ENCODE results near the gene COL8A2. TPM values are rescaled to one million over a fixed set of nuclear protein-coding genes. Genes with fewer than 3 reads are reported as not detected.

The COL8A2 gene
- total RNA-seq: 0.10 and 0.18 TPM in 2 replicates
- long read RNA-seq: 0 reads

DNA sequence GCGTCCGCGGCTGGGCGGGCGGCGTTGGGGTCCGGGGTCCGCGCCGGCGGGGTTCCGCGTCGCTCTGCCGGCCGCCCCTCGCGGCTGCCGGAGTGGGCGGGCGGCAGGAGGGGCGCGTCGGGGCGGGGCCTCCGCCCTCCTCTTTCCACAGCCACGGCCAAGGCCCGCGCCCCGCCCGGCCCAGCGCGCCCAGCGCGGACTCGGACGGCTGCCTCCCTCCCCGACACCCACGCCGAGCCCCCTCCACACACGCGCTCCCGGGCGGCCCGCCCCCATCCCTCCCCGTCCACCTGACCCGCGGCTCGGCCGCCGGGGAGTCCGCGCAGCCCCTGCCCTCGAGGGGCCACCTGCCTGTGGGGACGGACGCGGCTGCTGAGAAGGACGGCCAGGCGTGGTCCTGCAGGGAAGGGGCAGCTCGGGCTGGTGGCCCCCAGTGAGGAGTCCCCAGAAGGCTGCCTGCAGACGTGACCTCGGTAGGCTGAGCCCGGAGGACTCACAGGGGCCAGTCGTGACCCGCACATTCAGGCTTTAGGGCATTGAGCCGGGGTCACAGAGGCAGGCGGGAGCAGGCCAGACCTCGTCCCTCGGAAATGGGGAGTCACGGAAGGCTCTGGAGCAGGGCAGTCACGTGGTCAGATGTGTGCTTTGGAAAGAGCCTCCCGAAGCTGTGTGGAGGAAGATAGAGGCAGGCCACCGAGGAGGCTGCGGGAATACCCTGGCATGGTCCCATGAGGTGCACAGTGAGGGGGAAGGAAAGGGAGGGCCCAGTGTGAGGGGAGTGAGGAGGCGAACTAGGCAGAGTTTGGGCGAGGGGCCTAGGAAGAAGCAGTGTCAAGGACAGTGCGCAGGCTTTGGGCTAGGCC, at the start of gene COL8A2:
Gene COL8A2 (minus strand): TSS at position 94 of the 863 bp plus-strand sequence. CDS start 24,980 bp downstream, outside the sequence.
- DNase-seq (ENCODE audit: low spot score, unreplicated experiment): no peak
- peaks cover 43% of the 10 kb centered on the region for H3K27me3 Mint-ChIP-seq
- peaks cover 10% of the 10 kb centered on the region for H3K4me1 Mint-ChIP-seq (ENCODE audit: low read depth)
- peak within 1 kb of the TSS; percentile 63 for H3K4me3 Mint-ChIP-seq (ENCODE audit: low read depth)
- no peaks in the 10 kb centered on the region for H3K9me3 Mint-ChIP-seq (ENCODE audit: low read depth)
- peak within 1 kb of the TSS; percentile 53 for H3K27ac Mint-ChIP-seq
- no peaks in the 10 kb centered on the region for H3K36me3 Mint-ChIP-seq (ENCODE audit: insufficient read depth)
- TF ChIP-seq, protein P1, sequence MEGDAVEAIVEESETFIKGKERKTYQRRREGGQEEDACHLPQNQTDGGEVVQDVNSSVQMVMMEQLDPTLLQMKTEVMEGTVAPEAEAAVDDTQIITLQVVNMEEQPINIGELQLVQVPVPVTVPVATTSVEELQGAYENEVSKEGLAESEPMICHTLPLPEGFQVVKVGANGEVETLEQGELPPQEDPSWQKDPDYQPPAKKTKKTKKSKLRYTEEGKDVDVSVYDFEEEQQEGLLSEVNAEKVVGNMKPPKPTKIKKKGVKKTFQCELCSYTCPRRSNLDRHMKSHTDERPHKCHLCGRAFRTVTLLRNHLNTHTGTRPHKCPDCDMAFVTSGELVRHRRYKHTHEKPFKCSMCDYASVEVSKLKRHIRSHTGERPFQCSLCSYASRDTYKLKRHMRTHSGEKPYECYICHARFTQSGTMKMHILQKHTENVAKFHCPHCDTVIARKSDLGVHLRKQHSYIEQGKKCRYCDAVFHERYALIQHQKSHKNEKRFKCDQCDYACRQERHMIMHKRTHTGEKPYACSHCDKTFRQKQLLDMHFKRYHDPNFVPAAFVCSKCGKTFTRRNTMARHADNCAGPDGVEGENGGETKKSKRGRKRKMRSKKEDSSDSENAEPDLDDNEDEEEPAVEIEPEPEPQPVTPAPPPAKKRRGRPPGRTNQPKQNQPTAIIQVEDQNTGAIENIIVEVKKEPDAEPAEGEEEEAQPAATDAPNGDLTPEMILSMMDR (IDR thresholded peaks at IDR 0.05; ENCODE audit: unreplicated experiment): no peak

DNA sequence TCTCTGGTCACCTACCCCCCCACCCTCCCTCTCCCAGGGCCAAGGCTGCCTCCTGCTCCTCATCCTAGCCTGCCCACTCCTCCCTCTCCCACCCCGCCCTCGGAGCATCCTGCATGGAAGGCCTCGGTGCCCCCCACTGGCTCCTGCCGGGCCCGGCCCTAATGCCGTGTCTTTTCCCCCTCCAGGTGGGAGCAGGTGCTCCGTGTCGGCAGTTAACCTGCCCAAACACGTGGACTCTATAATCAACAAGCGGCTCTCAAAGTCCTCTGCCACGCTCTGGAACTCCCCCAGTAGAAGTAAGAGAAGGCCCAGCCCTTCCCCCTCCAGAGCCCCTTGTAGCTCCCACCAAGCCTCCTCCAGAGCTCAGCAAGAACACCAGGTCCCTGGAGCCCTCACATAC, 49.7 kb upstream of the COL8A2 start:
- no peaks in the 10 kb centered on the region for H3K9me3 Mint-ChIP-seq (ENCODE audit: low read depth)
- H3K4me1 Mint-ChIP-seq (ENCODE audit: low read depth): peaks cover 1% of the 10 kb centered on the region
- H3K27ac Mint-ChIP-seq: no peak overlapping the region
- no peaks in the 10 kb centered on the region for H3K27me3 Mint-ChIP-seq
- TF ChIP-seq, protein P1 (IDR thresholded peaks at IDR 0.05; ENCODE audit: unreplicated experiment): no peak
- peaks cover 23% of the 10 kb centered on the region for H3K36me3 Mint-ChIP-seq (ENCODE audit: insufficient read depth)
- H3K4me3 Mint-ChIP-seq (ENCODE audit: low read depth): no peak overlapping the region
- no peak for DNase-seq (ENCODE audit: low spot score, unreplicated experiment)

DNA sequence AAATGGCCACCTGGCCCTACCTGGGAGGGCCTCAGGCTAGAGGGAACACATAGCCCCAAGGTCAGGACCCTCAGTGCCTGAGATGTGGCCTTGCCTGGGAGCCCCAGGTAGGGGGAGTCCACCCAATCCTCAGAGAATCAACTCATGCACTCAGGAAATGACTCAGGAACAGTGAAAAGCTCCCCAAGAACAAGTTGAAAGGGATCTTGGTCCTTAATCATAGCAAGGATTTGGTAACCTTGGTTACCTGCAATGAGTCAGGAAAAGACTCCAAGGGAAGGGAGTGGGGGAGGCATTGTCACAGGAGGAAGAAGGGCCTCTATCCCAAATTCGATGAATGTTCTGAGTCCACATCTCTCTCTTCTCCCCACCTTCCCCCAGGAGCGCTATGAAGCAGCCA, 48.0 kb upstream of the COL8A2 start:
- peaks cover 24% of the 10 kb centered on the region for H3K36me3 Mint-ChIP-seq (ENCODE audit: insufficient read depth)
- TF ChIP-seq, protein P1 (IDR thresholded peaks at IDR 0.05; ENCODE audit: unreplicated experiment): no peak
- H3K4me1 Mint-ChIP-seq (ENCODE audit: low read depth): peaks cover 1% of the 10 kb centered on the region
- no peak overlapping the region for H3K27ac Mint-ChIP-seq
- H3K4me3 Mint-ChIP-seq (ENCODE audit: low read depth): no peak overlapping the region
- no peaks in the 10 kb centered on the region for H3K27me3 Mint-ChIP-seq
- H3K9me3 Mint-ChIP-seq (ENCODE audit: low read depth): no peaks in the 10 kb centered on the region
- no peak for DNase-seq (ENCODE audit: low spot score, unreplicated experiment)

DNA sequence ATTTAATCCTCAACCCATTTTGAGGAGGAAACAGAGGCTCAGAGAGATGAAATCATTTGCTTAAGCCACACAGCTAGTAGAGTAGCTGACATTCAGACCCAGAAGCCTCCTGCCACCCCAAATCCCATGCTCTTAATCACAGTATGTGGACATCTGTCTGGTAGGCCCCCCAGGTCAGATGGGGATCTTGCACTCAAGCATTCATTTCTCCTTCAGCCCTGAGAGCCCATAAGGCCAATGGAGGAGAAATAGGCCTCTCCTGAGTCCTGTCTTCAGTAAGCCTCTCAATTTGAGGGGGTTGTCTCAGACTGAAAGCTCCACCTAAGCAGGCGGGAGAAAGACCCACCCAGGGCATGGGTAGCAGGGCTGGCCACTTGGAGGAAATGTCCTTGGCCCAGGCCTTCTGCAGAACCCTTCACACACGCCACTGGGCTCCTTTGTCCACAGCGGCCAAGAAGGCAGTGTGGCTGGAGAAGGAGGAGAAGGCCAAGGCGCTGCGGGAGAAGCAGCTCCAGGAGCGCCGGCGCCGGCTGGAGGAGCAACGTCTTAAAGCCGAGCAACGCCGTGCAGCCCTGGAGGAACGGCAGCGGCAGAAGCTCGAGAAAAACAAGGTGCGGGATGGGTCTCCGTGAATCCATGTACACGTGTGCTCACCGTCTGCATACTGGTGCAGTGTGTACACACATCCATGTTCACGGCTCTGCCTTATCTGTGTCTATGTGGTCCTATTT, 47.2 kb upstream of the COL8A2 start:
- Mint-ChIP-seq H3K27me3 (no peaks in the 10 kb centered on the region), H3K36me3 (ENCODE audit: insufficient read depth) (peaks cover 21% of the 10 kb centered on the region), H3K4me3 (ENCODE audit: low read depth) (no peak overlapping the region), H3K4me1 (ENCODE audit: low read depth) (peaks cover 1% of the 10 kb centered on the region), H3K27ac (no peak overlapping the region), H3K9me3 (ENCODE audit: low read depth) (no peaks in the 10 kb centered on the region)
- TF ChIP-seq, protein P1 (IDR thresholded peaks at IDR 0.05; ENCODE audit: unreplicated experiment): no peak
- no peak for DNase-seq (ENCODE audit: low spot score, unreplicated experiment)

DNA sequence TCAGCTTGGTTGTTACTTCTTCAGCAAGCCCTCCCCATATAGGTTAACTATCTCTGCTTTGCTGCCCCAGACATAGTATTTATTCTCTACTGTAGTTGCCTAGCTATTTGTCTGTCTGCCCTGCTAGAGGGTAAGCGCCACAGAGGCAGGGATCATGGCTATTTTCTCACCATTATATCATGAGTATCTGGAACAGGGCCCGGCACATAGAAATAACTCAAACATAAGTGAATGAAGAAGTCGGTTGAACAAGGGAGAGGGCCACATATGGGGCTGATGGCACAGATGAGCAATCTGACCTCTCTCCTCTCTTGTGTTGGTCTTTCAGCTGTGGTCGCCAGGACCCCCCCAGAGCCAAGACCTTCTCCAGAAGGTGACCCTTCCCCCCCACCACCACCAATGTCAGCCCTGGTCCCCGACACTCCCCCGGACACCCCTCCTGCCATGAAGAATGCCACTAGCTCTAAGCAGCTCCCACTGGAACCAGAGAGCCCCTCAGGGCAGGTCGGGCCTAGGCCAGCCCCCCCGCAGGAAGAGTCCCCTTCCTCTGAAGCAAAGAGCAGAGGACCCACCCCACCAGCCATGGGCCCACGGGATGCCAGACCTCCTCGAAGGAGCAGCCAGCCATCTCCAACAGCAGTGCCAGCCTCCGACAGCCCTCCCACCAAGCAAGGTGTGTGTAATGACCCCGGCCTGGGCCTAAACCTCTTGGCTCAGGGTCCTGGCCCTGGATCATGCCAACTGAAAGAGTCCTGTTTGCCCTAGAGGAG, 45.8 kb upstream of the COL8A2 start:
- no peak for DNase-seq (ENCODE audit: low spot score, unreplicated experiment)
- Mint-ChIP-seq H3K4me3 (ENCODE audit: low read depth) (no peak overlapping the region), H3K36me3 (ENCODE audit: insufficient read depth) (peaks cover 26% of the 10 kb centered on the region), H3K4me1 (ENCODE audit: low read depth) (peaks cover 1% of the 10 kb centered on the region), H3K9me3 (ENCODE audit: low read depth) (no peaks in the 10 kb centered on the region), H3K27me3 (no peaks in the 10 kb centered on the region), H3K27ac (no peak overlapping the region)
- TF ChIP-seq, protein P1 (IDR thresholded peaks at IDR 0.05; ENCODE audit: unreplicated experiment): no peak

Measured in progenitor cell of endocrine pancreas (in vitro differentiated cells).